ENCODE measurements around the gene CCND1. TPM values are rescaled to one million over a fixed set of nuclear protein-coding genes. Genes with fewer than 3 reads are reported as not detected.

CCND1 gene
- total RNA-seq, 1 experiment from 2014 or later, result 106 TPM

DNA sequence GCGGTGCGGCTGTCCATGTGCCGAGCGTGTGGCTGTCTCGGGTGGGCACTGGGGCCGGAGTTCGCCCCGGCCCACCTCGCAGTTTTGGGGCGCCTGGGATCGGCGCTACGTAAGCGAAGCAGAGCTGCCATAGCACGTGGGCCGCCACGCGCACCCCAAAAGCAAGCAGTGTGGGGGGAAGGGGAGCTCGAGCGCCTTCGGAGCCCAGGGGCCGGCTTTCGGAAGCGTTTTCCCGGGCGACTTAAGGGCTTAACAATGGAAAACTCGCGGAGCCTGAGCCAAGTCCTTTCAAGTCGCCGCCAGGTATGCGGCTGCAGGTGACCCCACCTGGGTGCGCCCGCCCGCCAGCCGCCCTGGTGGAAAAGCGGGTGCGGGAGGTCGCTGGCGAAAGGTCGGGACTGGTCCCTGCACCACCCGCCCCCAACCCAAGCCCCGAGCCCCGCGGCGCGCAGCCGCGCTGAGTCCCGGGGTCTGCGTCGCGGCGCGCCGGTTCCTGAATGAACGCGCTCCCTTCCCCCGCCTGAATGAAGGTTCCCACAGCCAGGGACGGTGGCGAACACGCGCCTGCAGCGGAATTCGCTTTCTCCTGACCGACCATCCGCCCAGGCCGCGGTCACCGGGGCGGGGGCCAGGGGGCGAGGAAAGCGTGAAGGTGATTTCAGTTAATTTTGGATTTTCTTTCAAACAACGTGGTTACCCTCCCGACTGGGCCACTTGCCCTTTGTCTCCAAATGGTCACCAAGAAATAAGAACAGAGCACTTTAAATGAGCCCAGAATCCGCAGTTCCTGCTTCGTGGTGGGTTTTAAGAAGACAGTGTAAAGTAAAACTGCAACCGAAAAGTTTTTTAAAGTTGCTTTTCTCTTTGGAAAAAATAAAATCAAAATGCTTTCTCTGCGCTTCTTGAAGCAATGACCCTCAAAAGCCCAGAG, 2.8 kb upstream of the CCND1 start:
- BruUV-seq (replicated peaks), result no TSS peak
- Mint-ChIP-seq H3K27ac (ENCODE audit: low read depth, unreplicated experiment) (no peak overlapping the region), H3K36me3 (ENCODE audit: insufficient read depth, unreplicated experiment) (peaks cover 9% of the 10 kb centered on the region), H3K4me3 (ENCODE audit: unreplicated experiment) (peak overlapping the region; percentile 98), H3K4me1 (ENCODE audit: insufficient read depth, unreplicated experiment) (no peaks in the 10 kb centered on the region), H3K27me3 (ENCODE audit: insufficient read depth, unreplicated experiment) (no peaks in the 10 kb centered on the region), H3K9me3 (ENCODE audit: unreplicated experiment) (no peaks in the 10 kb centered on the region)
- intact Hi-C loops (cut with micrococcal nuclease), result loop anchor here (2.0 kb wide), 1 partner anchor 49 kb away; no protein-coding TSS in a partner anchor
- peak; percentile 57 for DNase-seq (ENCODE audit: unreplicated experiment)
- POLR2A ChIA-PET, result interaction anchor here (0.6 to 2.3 kb wide), 10 partner anchors 17 to 798 kb away, joined by 3 to 15 read pairs (median 4); partner anchors contain the start of gene LTO1
- CTCF ChIA-PET, result interaction anchor here (0.9 kb wide), 1 partner anchor 32 kb away, joined by 3 read pairs; no protein-coding TSS in a partner anchor
- TF ChIP-seq, protein P1, sequence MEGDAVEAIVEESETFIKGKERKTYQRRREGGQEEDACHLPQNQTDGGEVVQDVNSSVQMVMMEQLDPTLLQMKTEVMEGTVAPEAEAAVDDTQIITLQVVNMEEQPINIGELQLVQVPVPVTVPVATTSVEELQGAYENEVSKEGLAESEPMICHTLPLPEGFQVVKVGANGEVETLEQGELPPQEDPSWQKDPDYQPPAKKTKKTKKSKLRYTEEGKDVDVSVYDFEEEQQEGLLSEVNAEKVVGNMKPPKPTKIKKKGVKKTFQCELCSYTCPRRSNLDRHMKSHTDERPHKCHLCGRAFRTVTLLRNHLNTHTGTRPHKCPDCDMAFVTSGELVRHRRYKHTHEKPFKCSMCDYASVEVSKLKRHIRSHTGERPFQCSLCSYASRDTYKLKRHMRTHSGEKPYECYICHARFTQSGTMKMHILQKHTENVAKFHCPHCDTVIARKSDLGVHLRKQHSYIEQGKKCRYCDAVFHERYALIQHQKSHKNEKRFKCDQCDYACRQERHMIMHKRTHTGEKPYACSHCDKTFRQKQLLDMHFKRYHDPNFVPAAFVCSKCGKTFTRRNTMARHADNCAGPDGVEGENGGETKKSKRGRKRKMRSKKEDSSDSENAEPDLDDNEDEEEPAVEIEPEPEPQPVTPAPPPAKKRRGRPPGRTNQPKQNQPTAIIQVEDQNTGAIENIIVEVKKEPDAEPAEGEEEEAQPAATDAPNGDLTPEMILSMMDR (IDR thresholded peaks at IDR 0.05; ENCODE audit: unreplicated experiment), result no peak

DNA sequence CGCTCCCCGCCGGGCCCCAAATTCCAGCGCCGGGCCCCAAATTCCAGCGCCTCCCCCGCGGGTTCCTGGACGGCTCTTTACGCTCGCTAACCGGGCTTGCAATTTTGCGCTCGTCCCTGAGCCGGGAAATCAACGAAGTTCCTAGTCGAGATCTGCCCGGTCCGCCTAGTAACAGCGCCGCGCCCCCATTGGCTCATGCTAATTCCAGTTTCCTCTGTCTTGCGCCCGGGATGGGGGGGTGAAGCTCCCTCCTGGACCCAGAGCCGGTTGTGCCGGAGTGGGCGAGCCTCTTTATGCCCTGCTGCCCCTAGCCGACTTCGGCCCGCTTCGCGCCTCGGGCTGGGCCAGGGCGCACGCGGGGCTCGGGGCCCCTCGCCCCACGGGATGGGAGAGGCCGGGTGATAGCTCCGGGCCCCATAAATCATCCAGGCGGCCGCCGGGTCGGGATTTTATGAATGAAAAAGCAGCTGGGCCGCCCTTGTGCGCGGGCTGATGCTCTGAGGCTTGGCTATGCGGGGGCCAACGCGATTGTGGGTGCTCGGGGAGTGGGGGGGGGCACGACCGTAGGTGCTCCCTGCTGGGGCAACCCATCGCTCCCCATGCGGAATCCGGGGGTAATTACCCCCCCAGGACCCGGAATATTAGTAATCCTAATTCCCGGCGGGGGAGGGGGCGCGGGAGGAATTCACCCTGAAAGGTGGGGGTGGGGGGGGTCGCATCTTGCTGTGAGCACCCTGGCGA, 1.8 kb upstream of the CCND1 start:
- ChIA-PET POLR2A (interaction anchor here (0.6 to 2.3 kb wide), 19 partner anchors 12 to 799 kb away, joined by 3 to 15 read pairs (median 4); partner anchors contain the start of gene LTO1), CTCF (interaction anchor here (0.7 to 2.5 kb wide), 4 partner anchors 32 to 538 kb away, joined by 3 to 9 read pairs (median 3); no protein-coding TSS in a partner anchor)
- intact Hi-C loops (cut with micrococcal nuclease), result loop anchor here (1.0 to 2.0 kb wide), 2 partner anchors 50 to 517 kb away; no protein-coding TSS in a partner anchor
- DNase-seq (ENCODE audit: unreplicated experiment), result peak; percentile 96
- peaks cover 17% of the 10 kb centered on the region for H3K36me3 Mint-ChIP-seq (ENCODE audit: insufficient read depth, unreplicated experiment)
- H3K9me3 Mint-ChIP-seq (ENCODE audit: unreplicated experiment), result no peaks in the 10 kb centered on the region
- H3K27me3 Mint-ChIP-seq (ENCODE audit: insufficient read depth, unreplicated experiment), result no peaks in the 10 kb centered on the region
- no TSS peak for BruUV-seq (replicated peaks)
- TF ChIP-seq, protein P1 (IDR thresholded peaks at IDR 0.05; ENCODE audit: unreplicated experiment), result no peak
- no peak overlapping the region for H3K27ac Mint-ChIP-seq (ENCODE audit: low read depth, unreplicated experiment)
- H3K4me1 Mint-ChIP-seq (ENCODE audit: insufficient read depth, unreplicated experiment), result peaks cover 5% of the 10 kb centered on the region
- H3K4me3 Mint-ChIP-seq (ENCODE audit: unreplicated experiment), result peak overlapping the region; percentile 98

DNA sequence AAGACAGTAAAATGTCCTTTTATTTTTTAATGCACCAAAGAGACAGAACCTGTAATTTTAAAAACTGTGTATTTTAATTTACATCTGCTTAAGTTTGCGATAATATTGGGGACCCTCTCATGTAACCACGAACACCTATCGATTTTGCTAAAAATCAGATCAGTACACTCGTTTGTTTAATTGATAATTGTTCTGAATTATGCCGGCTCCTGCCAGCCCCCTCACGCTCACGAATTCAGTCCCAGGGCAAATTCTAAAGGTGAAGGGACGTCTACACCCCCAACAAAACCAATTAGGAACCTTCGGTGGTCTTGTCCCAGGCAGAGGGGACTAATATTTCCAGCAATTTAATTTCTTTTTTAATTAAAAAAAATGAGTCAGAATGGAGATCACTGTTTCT, 1.1 kb upstream of the CCND1 start:
- POLR2A ChIA-PET, result interaction anchor here (0.6 to 3.6 kb wide), 16 partner anchors 12 to 749 kb away, joined by 3 to 15 read pairs (median 4); partner anchors contain the start of gene LTO1
- Mint-ChIP-seq H3K27ac (ENCODE audit: low read depth, unreplicated experiment) (no peak overlapping the region), H3K9me3 (ENCODE audit: unreplicated experiment) (no peaks in the 10 kb centered on the region), H3K36me3 (ENCODE audit: insufficient read depth, unreplicated experiment) (peaks cover 21% of the 10 kb centered on the region), H3K27me3 (ENCODE audit: insufficient read depth, unreplicated experiment) (no peaks in the 10 kb centered on the region), H3K4me3 (ENCODE audit: unreplicated experiment) (peak overlapping the region; percentile 98), H3K4me1 (ENCODE audit: insufficient read depth, unreplicated experiment) (peaks cover 8% of the 10 kb centered on the region)
- BruUV-seq (replicated peaks), result no TSS peak
- intact Hi-C loops (cut with micrococcal nuclease), result loop anchor here (1.0 to 5.0 kb wide), 5 partner anchors 51 to 1383 kb away; no protein-coding TSS in a partner anchor
- CTCF ChIA-PET, result interaction anchor here (0.7 to 2.5 kb wide), 5 partner anchors 508 to 538 kb away, joined by 3 to 9 read pairs (median 3); no protein-coding TSS in a partner anchor
- TF ChIP-seq, protein P1 (IDR thresholded peaks at IDR 0.05; ENCODE audit: unreplicated experiment), result no peak
- DNase-seq (ENCODE audit: unreplicated experiment), result no peak
